ENCODE measurements around the gene INSC. TPM values are rescaled to one million over a fixed set of nuclear protein-coding genes. Genes with fewer than 3 reads are reported as not detected.

INSC gene
- total and polyA plus RNA-seq, 2 of the 8 experiments (the other 6 are each of a cell fraction or from before 2014, with no cell fraction given): 0.58 to 0.59 TPM

- no peaks in the 10 kb centered on the region for H3K79me2 ChIP-seq (ENCODE audit: control insufficient read depth in 1 of 2, insufficient read depth in 2 of 2, low read length in 2 of 2)
- H2AK5ac ChIP-seq (ENCODE audit: low read depth, low read length): no peak overlapping the region
- no peak overlapping the region for H3K27ac ChIP-seq (ENCODE audit: low read depth, low read length)
- H4K91ac ChIP-seq (replicated peaks; ENCODE audit: insufficient read length, low read length): no peak overlapping the region
- ChIA-PET POLR2A (ENCODE audit: partially characterized antibody) (no interaction called here), CTCF (ENCODE audit: partially characterized antibody) (interaction anchor here (0.6 to 7.8 kb wide), 26 partner anchors 10 to 423 kb away, joined by 3 to 107 read pairs (median 6); partner anchors contain the start of gene INSC)
- no peaks in the 10 kb centered on the region for H3K4me1 ChIP-seq (replicated peaks in 1 of 4; ENCODE audit: control insufficient read depth in 3 of 4, insufficient read depth in 4 of 4, low read length in 3 of 4)
- no peak overlapping the region for H2BK120ac ChIP-seq (replicated peaks; ENCODE audit: low read depth, low read length)
- no peak for FAIRE-seq
- H2BK15ac ChIP-seq (ENCODE audit: low read length): no peak overlapping the region
- no peak overlapping the region for H3K23ac ChIP-seq (ENCODE audit: insufficient read length)
- no peak overlapping the region for H2BK20ac ChIP-seq (ENCODE audit: low read length)
- no peak overlapping the region for H3K9ac ChIP-seq (replicated peaks in 1 of 4; ENCODE audit: extremely low read depth in 1 of 4, low read depth in 3 of 4, low read length in 3 of 4)
- H3K36me3 ChIP-seq (ENCODE audit: control insufficient read depth in 2 of 4, insufficient read depth in 4 of 4, low read length in 3 of 4): no peaks in the 10 kb centered on the region
- no peaks in the 10 kb centered on the region for H3K27me3 ChIP-seq (replicated peaks in 1 of 4; ENCODE audit: control insufficient read depth in 3 of 4, extremely low read depth in 1 of 4, insufficient read depth in 3 of 4, low read length in 3 of 4)
- no peak overlapping the region for H3K4ac ChIP-seq (replicated peaks; ENCODE audit: insufficient read length, low read depth, low read length)
- H3K4me3 ChIP-seq (ENCODE audit: extremely low read depth in 1 of 4, insufficient read depth in 2 of 4, low read depth in 3 of 4, low read length in 4 of 4): no peak overlapping the region
- no peak overlapping the region for H4K5ac ChIP-seq (ENCODE audit: insufficient read length, low read depth, low read length)
- WGBS, 2 experiments (ENCODE audit: extremely low coverage in 1 of 2, insufficient coverage in 1 of 2, insufficient read length in 1 of 2, insufficient replicate concordance in 2 of 2, low coverage in 1 of 2, low lambda C conversion rate in 2 of 2, missing lambda C conversion rate in 1 of 2): 76% methylated on average over 3 of the region's 3 CpGs; no CpG with 5 or more reads in 1 of the 2 experiments
- no peak overlapping the region for H3K18ac ChIP-seq (ENCODE audit: extremely low read depth, low read length)
- no peak overlapping the region for H2BK12ac ChIP-seq (ENCODE audit: low read depth, low read length)
- H3K79me1 ChIP-seq (ENCODE audit: low read depth, low read length): no peaks in the 10 kb centered on the region
- no peak overlapping the region for H2AFZ ChIP-seq (ENCODE audit: low read length)
- no peaks in the 10 kb centered on the region for H3K23me2 ChIP-seq (ENCODE audit: low read depth, low read length)
- no peak overlapping the region for H3K4me2 ChIP-seq (ENCODE audit: insufficient read depth in 1 of 2, low read depth in 2 of 2, low read length in 2 of 2)
- H3K56ac ChIP-seq (replicated peaks; ENCODE audit: insufficient read length, low read depth, low read length): no peak overlapping the region
- no peak overlapping the region for H3K14ac ChIP-seq (ENCODE audit: insufficient read length)
- H2BK5ac ChIP-seq (ENCODE audit: low read depth, low read length): no peak overlapping the region
- H4K8ac ChIP-seq (ENCODE audit: extremely low read depth, insufficient read depth, low read length): no peak overlapping the region
- no peaks in the 10 kb centered on the region for H4K20me1 ChIP-seq (replicated peaks in 1 of 2; ENCODE audit: control insufficient read depth in 1 of 2, insufficient read depth in 2 of 2, low read length in 2 of 2)
- no peaks in the 10 kb centered on the region for H3K9me3 ChIP-seq (ENCODE audit: insufficient read depth in 2 of 2, low read depth in 1 of 2, low read length in 1 of 2)
- DNase-seq (ENCODE audit: low read depth in 1 of 2, low spot score in 2 of 2): no peak
- TF ChIP-seq CTCF (IDR thresholded peaks at IDR 0.05; ENCODE audit: control extremely low read depth in 1 of 3, insufficient read depth in 1 of 3, low read depth in 1 of 3, low read length in 3 of 3) (no peak), KDM4A (IDR thresholded peaks at IDR 0.05; ENCODE audit: low read depth, low read length, severe bottlenecking) (no peak), YY1 (IDR thresholded peaks at IDR 0.05; ENCODE audit: low read depth, low read length) (no peak), TAF1 (IDR thresholded peaks at IDR 0.05; ENCODE audit: low read depth, low read length) (no peak), SRF (IDR thresholded peaks at IDR 0.05; ENCODE audit: low read depth, low read length) (no peak), RXRA (IDR thresholded peaks at IDR 0.05; ENCODE audit: insufficient read depth, low read depth, low read length) (no peak), CBX5 (IDR thresholded peaks at IDR 0.05; ENCODE audit: low read depth, low read length) (no peak), CEBPB (IDR thresholded peaks at IDR 0.05; ENCODE audit: low read depth, low read length) (no peak), JUN (IDR thresholded peaks at IDR 0.05; ENCODE audit: low read depth, low read length) (no peak), POLR2A (IDR thresholded peaks at IDR 0.05; ENCODE audit: control extremely low read depth in 1 of 2, low read depth in 2 of 2, low read length in 2 of 2) (no peak), PHF8 (conservative IDR thresholded peaks at IDR 0.05; ENCODE audit: low read depth, low read length) (no peak), FOSL1 (IDR thresholded peaks at IDR 0.05; ENCODE audit: insufficient read depth, low read depth, low read length) (no peak)
Measured at GRCh38 chr11:15158351-15159015, 43.8 kb downstream of the INSC start.
